Dedifferentiated amniotic fluid mesenchymal stem cell (primary cell): ENCODE measurements around the gene PRDM10.
"Not testable (repeated sequence)": the region's sequence is repeated elsewhere in the genome, so short reads cannot be mapped to it uniquely, and the experiment has no call there.

Experiments used
- DNase-seq: peaks from one replicate; pipeline ENCODE4 v3.0.0-alpha.2; 2016; ENCODE audit errors: extremely low spot score

The PRDM10 gene

DNA sequence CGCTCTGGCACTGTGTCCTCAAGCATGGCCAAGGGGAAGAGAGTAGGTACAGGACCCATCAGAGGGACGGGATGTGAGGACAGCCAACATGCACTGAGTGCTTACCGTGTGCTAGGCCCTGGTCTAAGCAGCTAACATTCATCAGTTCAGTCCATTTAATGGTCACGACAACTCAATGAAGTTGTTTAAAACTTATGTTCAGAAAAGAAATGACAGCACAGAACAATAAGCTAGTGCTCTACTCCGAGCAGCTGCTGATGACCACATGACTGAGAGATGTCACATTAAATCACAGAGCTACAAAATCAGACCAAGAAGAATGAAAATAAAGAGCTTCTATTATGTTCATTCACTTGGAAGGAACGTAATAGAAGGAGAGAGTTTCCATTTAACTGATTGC is 26.3 kb downstream of the PRDM10 start:
- DNase-seq = no peak

DNA sequence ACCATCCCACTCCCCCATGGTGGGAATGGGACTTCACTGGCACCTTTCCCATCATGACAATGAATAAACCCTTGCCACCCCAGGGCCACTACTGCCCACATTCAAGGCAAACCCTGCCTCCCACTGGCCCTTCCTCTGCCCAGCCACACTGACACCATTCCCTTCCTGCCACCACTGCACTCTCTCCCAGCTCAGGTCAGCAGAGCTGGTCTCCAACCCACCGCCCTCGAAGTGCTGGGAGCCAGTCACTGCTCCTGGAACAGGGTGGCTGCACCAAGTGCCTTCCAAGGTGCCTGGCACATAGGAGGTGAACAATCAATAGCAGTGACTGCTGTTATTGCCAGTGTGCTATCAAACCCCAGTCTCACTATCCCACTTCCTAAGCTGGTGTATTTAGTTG is 27.1 kb downstream of the PRDM10 start:
- no peak for DNase-seq

- DNase-seq = no peak
These were observed 28.0 kb downstream of the PRDM10 start for GRCh38 chr11:129974672-129975071.

DNA sequence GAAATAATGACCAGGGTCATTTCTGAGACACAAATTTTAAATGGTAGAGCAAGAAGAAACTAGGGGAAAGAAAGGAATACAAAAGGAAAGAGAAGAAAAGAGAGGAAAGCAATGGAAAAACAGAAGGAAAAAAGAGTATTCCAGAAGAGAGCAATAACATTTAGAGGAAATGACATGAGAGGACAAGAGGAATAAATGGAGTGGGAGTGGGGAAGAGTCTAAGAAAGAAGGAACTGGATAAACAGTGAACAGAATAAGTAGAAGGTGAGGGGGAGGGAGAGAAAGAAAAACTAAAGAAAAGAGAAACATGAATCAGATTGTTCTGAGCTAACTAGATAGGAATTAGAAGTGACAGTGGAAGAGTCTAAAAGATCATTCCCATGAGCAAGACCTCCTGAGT is 28.4 kb downstream of the PRDM10 start:
- DNase-seq = no peak

DNA sequence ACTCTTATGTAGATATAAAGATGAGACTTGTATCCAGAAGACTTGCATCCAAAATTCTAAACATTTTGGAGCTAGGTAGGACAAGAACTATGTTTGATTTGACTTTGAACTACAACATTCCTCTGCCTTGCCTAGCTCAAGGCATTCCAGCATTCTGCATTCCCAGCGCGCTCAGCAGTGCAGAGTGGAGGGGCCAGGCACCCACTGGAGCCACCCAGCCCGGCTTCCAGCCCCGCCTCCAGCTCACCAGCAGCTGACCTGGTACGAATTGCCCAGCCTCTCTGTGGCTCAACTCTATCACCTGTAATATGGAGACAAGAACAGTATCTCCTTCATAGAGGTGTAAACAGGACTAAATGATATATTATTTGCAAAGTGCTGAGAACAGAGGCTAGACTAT is 28.8 kb downstream of the PRDM10 start:
- DNase-seq = no peak

DNA sequence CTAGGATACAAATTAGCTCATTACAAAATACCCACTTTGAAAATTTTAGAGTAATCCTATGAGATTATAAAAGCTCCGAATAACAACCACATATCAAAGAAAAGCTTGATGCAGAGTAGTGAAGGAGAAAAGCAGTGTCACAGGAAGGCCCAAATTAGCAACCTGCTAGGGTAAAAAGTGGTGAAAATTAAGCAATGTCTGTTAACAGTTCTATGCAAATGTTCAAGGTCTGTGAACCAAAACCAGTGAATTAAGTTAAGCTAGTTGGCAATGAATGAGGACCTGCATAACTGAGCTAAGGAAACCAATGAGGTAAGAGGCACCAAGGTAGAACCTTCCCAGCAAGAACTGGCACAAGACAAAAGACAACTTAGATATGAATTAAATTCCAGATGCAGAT is 29.6 kb downstream of the PRDM10 start:
- DNase-seq = no peak

GRCh38 chr11:129972611-129973010 is 30.0 kb downstream of the PRDM10 start:
- no peak for DNase-seq

DNA sequence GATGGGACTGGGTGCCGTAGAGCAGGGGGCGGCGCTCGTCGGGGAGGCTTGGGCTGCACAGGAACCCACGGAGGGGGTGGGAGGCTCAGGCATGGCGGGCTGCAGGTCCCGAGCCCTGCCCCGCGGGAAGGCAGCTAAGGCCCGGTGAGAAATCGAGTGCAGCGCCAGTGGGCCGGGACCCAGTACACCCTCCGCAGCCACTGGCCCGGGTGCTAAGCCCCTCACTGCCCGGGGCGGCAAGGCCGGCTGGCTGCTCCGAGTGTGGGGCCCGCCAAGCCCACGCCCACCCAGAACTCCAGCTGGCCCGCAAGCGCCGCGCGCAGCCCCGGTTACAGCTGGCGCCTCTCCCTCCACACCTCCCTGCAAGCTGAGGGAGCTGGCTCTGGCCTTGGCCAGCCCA is 30.8 kb downstream of the PRDM10 start:
- DNase-seq = not testable (repeated sequence)

DNA sequence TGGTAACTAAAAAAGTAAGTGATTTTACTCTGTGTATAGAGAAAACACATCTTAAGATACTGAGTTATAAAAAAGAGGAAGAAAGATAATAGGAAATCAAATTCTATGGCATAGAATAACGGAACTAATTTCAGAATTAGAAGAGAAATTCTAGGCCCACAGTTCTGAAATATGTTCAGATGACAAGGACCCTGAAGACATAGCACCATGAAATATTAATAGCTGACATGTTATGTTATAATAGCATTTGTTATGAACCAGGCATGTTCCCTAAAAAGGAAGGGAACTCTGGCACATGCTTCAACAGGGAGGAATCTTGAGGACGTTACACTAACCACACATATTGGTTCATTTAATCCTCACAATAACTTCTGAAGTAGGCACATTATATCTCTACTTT is 32.7 kb downstream of the PRDM10 start:
- no peak for DNase-seq

GRCh38 chr11:129968591-129969419 is 33.8 kb downstream of the PRDM10 start:
- no peak for DNase-seq

DNA sequence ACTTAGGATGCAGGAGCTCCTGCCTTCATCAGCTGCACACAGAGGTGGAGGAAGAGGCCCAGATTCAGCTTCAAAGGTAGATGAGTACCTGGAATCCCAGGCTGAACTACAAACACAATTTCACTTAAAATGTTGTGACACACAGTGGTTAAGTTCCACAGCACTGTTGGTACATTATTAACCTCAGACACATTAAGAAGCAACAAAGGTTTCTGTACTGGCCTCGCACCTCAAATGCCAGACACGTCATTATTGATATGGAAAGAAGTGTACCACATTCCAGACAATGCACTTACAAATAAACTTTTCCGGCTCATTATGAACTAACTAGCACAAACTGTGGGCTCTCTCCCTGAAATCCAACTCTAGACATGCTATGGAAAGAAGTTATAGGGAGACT is 34.6 kb downstream of the PRDM10 start:
- DNase-seq = no peak

DNA sequence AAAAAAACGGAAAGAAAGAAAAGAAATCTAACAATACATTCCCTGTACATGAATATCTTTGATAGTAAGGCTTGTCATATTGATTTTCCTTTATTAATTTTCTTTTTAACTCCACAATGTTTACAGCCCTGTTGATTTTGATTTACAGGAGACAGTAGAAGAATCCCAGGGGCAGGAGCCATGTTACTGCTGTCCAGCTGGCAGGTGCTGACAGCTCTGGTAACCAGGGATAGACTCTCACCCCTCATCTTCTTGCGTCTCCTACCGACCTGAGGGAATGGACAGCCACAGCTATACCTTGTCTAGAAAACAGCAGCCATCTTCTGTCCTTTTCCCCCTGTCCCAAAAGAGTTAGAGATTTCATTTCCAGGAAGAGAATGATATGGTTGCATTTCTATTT is 37.4 kb downstream of the PRDM10 start:
- no peak for DNase-seq

- peak; percentile 39 for DNase-seq
These were observed 42.1 kb downstream of the PRDM10 start for GRCh38 chr11:129960216-129961214.

DNA sequence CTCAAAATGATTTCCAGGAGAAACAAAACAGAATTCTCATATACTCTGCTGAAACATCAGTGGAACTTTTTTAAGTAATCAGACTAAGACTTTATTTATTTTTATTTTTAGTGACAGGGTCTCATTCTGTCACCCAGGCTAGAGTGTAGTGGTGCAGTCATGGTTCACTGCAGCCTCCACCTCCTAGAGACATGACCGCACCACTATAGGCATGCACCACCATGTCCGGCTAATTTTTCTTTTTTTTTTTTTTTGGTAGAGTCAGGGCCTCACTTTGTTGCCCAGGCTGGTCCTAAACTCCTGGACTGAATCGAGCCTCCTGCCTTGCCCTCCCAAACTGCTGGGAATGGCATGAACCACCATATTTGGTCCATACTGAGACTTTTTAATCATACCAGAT is 42.9 kb downstream of the PRDM10 start:
- DNase-seq = no peak

GRCh38 chr11:129955282-129955681 is 47.4 kb downstream of the PRDM10 start:
- DNase-seq = no peak

- DNase-seq = not testable (repeated sequence)
These were observed 47.9 kb downstream of the PRDM10 start for GRCh38 chr11:129954703-129955102.

DNA sequence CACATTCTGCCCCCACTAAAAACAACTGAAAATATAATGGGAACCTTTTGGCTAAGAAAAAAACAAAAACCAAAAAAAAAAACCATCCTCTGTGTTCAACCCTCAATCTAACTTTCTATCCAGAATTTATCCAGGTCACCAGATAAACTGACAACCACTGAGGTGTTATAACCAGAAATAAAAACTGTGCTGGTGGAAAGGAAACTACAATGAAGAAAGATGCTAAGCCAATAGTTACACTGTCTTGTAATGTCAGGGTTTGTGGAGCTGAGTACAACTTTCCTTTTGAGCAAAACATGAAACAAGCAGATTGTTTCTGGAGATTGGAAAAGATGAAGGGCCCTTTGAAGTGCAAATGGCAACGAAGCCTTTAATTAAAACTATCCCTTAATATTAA is 50.8 kb downstream of the PRDM10 start:
- no peak for DNase-seq

DNA sequence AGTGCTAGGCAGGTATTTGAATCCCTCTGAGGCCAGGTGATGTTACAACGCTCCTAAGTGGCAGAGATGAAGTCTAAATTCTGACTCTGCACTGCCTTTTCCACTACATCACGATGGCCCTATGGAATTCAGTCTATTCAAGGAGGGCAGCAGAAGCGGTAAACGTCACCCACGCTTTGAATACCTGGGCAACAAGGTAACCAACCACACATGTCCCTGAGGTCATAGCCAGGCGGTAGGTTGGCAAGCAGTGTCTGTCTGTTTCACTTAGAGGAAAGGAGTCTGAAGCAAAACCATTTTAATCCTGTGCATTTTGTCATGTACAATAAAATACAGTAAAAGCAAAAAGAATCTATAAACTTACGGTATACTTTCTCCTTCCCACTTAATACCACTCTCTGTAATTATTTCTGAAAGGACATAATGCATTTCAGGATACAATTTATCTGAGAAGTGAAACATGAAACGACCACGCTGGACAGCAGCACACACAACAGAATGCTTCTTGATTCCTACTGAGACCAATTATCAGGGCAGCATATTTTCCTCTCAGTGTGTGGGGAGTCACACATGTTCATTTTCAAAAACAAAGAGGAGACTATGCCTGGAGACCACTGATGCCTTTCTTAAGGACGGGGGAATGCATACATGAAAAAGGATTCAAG is 51.3 kb downstream of the PRDM10 start:
- DNase-seq = no peak

DNA sequence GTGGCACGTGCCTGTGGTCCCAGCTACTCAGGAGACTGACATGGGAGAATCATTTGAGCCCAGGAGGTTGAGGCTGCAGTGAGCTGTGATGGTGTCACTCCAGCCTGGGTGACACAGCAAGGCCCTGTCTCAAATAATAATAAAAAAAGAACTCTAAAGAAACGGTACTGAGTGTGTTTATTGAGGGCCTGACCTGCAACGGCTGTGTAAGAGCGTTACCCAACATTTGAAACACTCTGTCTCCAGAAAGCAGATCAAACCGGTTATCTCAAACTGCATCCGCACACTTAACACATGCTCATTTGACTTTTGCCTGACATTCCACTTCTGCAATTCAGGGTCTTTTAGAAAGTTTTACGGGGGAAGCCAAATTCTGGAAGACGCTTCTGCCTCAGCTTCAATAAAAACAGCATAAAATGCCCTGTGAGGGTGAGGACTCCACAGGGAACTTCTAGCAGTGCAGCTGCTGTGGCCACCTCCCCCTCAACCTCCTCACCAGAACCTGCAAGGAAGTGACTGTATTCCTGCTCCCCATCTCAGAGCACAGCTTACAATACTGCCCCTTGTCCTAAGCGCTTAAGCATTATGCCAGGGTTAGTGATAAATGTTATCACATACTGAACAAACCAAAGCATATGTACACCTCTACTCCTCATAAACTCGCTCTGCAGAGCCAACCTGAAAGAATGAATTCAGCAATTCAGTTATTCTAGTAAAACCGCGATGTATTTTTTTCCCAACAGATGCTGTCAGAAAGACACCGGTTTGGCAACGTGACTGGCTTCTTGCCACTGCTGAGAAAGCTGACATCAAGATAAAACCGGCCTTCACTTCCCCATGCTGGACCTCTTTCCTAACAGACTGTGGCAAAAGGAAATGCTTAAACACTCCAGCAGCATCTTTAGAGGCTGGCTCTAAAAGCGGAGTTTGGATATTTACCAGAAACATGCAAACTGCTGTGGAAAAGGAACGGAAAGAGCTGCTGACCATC is 52.2 kb downstream of the PRDM10 start:
- DNase-seq = no peak

DNA sequence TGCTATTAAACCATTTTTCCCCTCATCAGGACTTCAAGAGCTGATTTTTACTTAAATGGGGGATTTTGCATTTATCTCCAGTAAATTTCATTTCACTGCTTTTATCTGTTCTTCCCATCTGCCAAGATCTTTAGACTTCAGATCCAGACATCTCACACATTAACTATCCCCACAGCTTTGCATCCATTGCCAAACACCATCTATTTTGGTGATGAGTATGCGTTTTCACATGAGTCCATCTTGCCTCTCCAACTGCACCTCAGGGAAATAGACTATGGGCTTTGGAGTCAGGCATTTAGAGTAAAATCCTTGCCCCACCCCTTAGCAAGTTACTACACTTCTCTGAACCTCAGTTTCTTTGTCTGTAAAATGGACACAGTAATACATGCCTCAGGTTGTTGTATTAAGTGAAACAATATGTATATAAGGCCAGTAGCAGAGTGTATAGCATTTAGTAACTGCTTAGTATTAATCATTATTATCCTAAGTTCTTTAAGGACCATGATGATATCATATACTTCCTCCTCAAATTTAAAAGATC is 53.6 kb downstream of the PRDM10 start:
- DNase-seq = no peak

- DNase-seq = no peak
These were observed 55.2 kb downstream of the PRDM10 start for GRCh38 chr11:129947474-129947873.
